Mucosa of descending colon (tissue), 3 donors: ENCODE measurements around the gene TNIP1. TPM values are rescaled to one million over a fixed set of nuclear protein-coding genes. Genes with fewer than 3 reads are reported as not detected.

ENCODE experiments used
- ATAC-seq: fragments of 200-7000 bp; cut with Tn5 transposase; one replicate; pipeline ENCODE4 v1.9.1; 2020; ENCODE audit warnings: mild to moderate bottlenecking, moderate library complexity
- DNase-seq, 3 donors: peaks; one replicate each; pipeline ENCODE4 v3.0.0-alpha.2; 2020
- H3K36me3 ChIP-seq: fragments of 200-600 bp; one replicate; pipeline ENCODE4 v1.8.0; 2021; ENCODE audit warnings: low read depth, mild to moderate bottlenecking
- H3K4me1 ChIP-seq: fragments of 200-600 bp; one replicate; pipeline ENCODE4 v1.8.0; 2021; ENCODE audit warnings: low read depth, mild to moderate bottlenecking
- H3K4me3 ChIP-seq: fragments of 200-600 bp; one replicate; pipeline ENCODE4 v1.8.0; 2021; ENCODE audit warnings: mild to moderate bottlenecking
- H3K9me3 ChIP-seq: fragments of 200-600 bp; one replicate; pipeline ENCODE4 v1.8.0; 2021; ENCODE audit warnings: mild to moderate bottlenecking
- intact Hi-C, 2 donors: fragments of 100-400 bp; cut with DNase I in 1 of 2; cut with micrococcal nuclease in 1 of 2; formaldehyde crosslinking; loops; one replicate each; pipeline versions ENCODE4 v1.11.0 to v1.11.1; 2022; cut with DNase I, micrococcal nuclease
- total RNA-seq, 3 donors: library from RNA; stranded (reverse); fragmentation: NEBNext Ultra II Directional in 2 of 3; extraction: Animal tissue kit (Norgen Biotek cat#: 25700) in 2 of 3; gene quantifications; one replicate each; pipeline versions ENCODE4 v1.2.1 to v1.2.4, GENCODE V29; 2021 to 2023
- TF ChIP-seq, protein P1 (sequence below): fragments of 200-600 bp; IDR thresholded peaks from one replicate; pipeline ENCODE4 v1.8.0; 2022; ENCODE audit warnings: antibody characterized with exemption, mild to moderate bottlenecking
- donor health status: DM: no; HTN: no; CAD: no; lungs with moderate emphysema.
- donor health status: DM: no; HTN: no; CAD: no.
- donor health status: DM: no; HTN: yes; CAD: no.

Gene TNIP1
- total RNA-seq, 3 donors from 2014 or later, result 140 to 218 (median 156) TPM

GRCh38 chr5:151038412-151038745 lies 42.5 kb downstream of the TNIP1 start:
- ATAC-seq, result no peak
- TF ChIP-seq, protein P1, sequence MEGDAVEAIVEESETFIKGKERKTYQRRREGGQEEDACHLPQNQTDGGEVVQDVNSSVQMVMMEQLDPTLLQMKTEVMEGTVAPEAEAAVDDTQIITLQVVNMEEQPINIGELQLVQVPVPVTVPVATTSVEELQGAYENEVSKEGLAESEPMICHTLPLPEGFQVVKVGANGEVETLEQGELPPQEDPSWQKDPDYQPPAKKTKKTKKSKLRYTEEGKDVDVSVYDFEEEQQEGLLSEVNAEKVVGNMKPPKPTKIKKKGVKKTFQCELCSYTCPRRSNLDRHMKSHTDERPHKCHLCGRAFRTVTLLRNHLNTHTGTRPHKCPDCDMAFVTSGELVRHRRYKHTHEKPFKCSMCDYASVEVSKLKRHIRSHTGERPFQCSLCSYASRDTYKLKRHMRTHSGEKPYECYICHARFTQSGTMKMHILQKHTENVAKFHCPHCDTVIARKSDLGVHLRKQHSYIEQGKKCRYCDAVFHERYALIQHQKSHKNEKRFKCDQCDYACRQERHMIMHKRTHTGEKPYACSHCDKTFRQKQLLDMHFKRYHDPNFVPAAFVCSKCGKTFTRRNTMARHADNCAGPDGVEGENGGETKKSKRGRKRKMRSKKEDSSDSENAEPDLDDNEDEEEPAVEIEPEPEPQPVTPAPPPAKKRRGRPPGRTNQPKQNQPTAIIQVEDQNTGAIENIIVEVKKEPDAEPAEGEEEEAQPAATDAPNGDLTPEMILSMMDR, result no peak
- Histone ChIP-seq H3K4me3 (no peak overlapping the region), H3K36me3 (peaks cover 19% of the 10 kb centered on the region), H3K4me1 (no peaks in the 10 kb centered on the region), H3K9me3 (no peaks in the 10 kb centered on the region)
- intact Hi-C loops, result no loop called here
- DNase-seq, result no peak

GRCh38 chr5:151037561-151038411 lies 43.0 kb downstream of the TNIP1 start:
- peak; percentile 13 for ATAC-seq
- TF ChIP-seq, protein P1, result no peak
- DNase-seq, result peak in 1 of 3 donors; percentile 26
- no peaks in the 10 kb centered on the region for H3K9me3 ChIP-seq
- no peak overlapping the region for H3K4me3 ChIP-seq
- no peaks in the 10 kb centered on the region for H3K4me1 ChIP-seq
- intact Hi-C loops, result no loop called here
- H3K36me3 ChIP-seq, result peaks cover 15% of the 10 kb centered on the region

GRCh38 chr5:151036556-151036955 lies 44.3 kb downstream of the TNIP1 start:
- DNase-seq, result no peak
- no peaks in the 10 kb centered on the region for H3K9me3 ChIP-seq

GRCh38 chr5:151034422-151035379 lies 46.1 kb downstream of the TNIP1 start:
- TF ChIP-seq, protein P1, result no peak
- Histone ChIP-seq H3K4me1 (no peaks in the 10 kb centered on the region), H3K4me3 (no peak overlapping the region), H3K36me3 (peaks cover 19% of the 10 kb centered on the region), H3K9me3 (no peaks in the 10 kb centered on the region)
- ATAC-seq (peak; percentile 30), DNase-seq (no peak)
- intact Hi-C loops, result no loop called here

More at GRCh38 chr5:151036556-151036955, 44.3 kb downstream of the TNIP1 start:
- intact Hi-C loops, result no loop called here
- Histone ChIP-seq H3K4me1 (no peaks in the 10 kb centered on the region), H3K36me3 (peaks cover 17% of the 10 kb centered on the region), H3K4me3 (no peak overlapping the region)
- ATAC-seq, result no peak
- TF ChIP-seq, protein P1, result no peak

- peaks cover 19% of the 10 kb centered on the region for H3K36me3 ChIP-seq
- no peak for ATAC-seq
Observed at GRCh38 chr5:151033217-151033934, 47.5 kb downstream of the TNIP1 start.

More at GRCh38 chr5:151033217-151033934, 47.5 kb downstream of the TNIP1 start:
- TF ChIP-seq, protein P1, result no peak
- Histone ChIP-seq H3K4me3 (no peak overlapping the region), H3K4me1 (no peaks in the 10 kb centered on the region), H3K9me3 (no peaks in the 10 kb centered on the region)
- no peak for DNase-seq
- intact Hi-C loops, result no loop called here
